Stomach (tissue), 9 donors: ENCODE measurements around the gene EGFL7. TPM values are rescaled to one million over a fixed set of nuclear protein-coding genes. Genes with fewer than 3 reads are reported as not detected.

Experiments
- DNase-seq, 2 donors: peaks; one replicate each; pipeline versions ENCODE4 v3.0.0 to v3.0.0-alpha.2; 2013 to 2019
- H3K27ac ChIP-seq, 5 donors: fragments of 200-600 bp in 4 of 5; sonication (generic) in 4 of 5; one replicate each; pipeline ENCODE4 v1.5.1; 2013 to 2019; ENCODE audit warnings: mild to moderate bottlenecking in 1 of 5, moderate library complexity in 1 of 5
- H3K27me3 ChIP-seq, 3 donors: fragments of 200-600 bp; sonication (generic); one replicate each; pipeline ENCODE4 v1.5.1; 2017 to 2019; ENCODE audit warnings: mixed run types in 1 of 3
- H3K36me3 ChIP-seq, 4 donors: fragments of 200-600 bp; sonication (generic); 1 replicate in 3 of 4; 2 replicates in 1 of 4; pipeline ENCODE4 v1.5.1; 2016 to 2019
- H3K4me1 ChIP-seq, 4 donors: fragments of 200-600 bp; sonication (generic); one replicate each; pipeline ENCODE4 v1.5.1; 2016 to 2019
- H3K4me3 ChIP-seq, 4 donors: fragments of 200-600 bp; sonication (generic) in 3 of 4; one replicate each; pipeline ENCODE4 v1.5.1; 2016 to 2019; ENCODE audit warnings: mild to moderate bottlenecking in 1 of 4
- H3K9me3 ChIP-seq, 4 donors: fragments of 200-600 bp; sonication (generic); one replicate each; pipeline ENCODE4 v1.5.1; 2016 to 2019
- EP300 ChIP-seq: sonication (generic); formaldehyde crosslinking; IDR thresholded peaks from one replicate; pipeline ENCODE4 v1.6.1; 2017; ENCODE audit warnings: antibody characterized with exemption
- POLR2A ChIP-seq, 4 donors: fragments of 450-650 bp; IDR thresholded peaks; one replicate each; pipeline ENCODE4 v1.6.1; 2016; ENCODE audit warnings: antibody characterized with exemption in 4 of 4, control low read depth in 2 of 4, mild to moderate bottlenecking in 1 of 4, moderate library complexity in 1 of 4
- POLR2AphosphoS5 ChIP-seq, 3 donors: sonication (generic); formaldehyde crosslinking; IDR thresholded peaks; one replicate each; pipeline ENCODE4 v1.6.1; 2016; ENCODE audit warnings: antibody characterized with exemption in 3 of 3
- WGBS, 5 donors: extraction: QIAGEN DNeasy Blood & Tissue Kit in 3 of 5; methylation state at CpG; one replicate each; pipeline versions ENCODE4 v1.1.5 to v1.1.7; 2013 to 2018; 5-methylcytosine and 5-hydroxymethylcytosine counted together
- intact Hi-C: fragments of 100-400 bp; cut with DNase I; formaldehyde crosslinking; loops from one replicate; pipeline ENCODE4 v1.15.1; 2023; ENCODE audit warnings: low total_unique reads
- polyA plus RNA-seq, 3 donors: library from polyadenylated mRNA; stranded (reverse); fragments of 200-250 nt; gene quantifications; one replicate each; pipeline ENCODE4 v1.2.3, GENCODE V29; 2013
- total RNA-seq, 5 donors: library from RNA; depleted of rRNA; stranded (reverse); fragments of >200 nt; gene quantifications; one replicate each; pipeline versions ENCODE4 v1.1.0 to v1.2.3, GENCODE V29; 2014 to 2016
- TF ChIP-seq, protein P1 (sequence below), 7 experiments: fragments of 450-650 bp in 4 of 7; fragments of 200-600 bp in 3 of 7; sonication (generic) in 3 of 7; IDR thresholded peaks; one replicate each; pipeline ENCODE4 v1.5.1; 2016 to 2019; ENCODE audit warnings: antibody characterized with exemption in 7 of 7, control low read depth in 2 of 7, mild to moderate bottlenecking in 1 of 7
- donor health status: healthy with polysubstance abuse.
- donor health status: Bipolar disorder and iron deficiency.
- donor health status: healthy.

EGFL7 gene
- total and polyA plus RNA-seq, 8 donors: 20.9 to 1,085 (median 52.2) TPM

DNA sequence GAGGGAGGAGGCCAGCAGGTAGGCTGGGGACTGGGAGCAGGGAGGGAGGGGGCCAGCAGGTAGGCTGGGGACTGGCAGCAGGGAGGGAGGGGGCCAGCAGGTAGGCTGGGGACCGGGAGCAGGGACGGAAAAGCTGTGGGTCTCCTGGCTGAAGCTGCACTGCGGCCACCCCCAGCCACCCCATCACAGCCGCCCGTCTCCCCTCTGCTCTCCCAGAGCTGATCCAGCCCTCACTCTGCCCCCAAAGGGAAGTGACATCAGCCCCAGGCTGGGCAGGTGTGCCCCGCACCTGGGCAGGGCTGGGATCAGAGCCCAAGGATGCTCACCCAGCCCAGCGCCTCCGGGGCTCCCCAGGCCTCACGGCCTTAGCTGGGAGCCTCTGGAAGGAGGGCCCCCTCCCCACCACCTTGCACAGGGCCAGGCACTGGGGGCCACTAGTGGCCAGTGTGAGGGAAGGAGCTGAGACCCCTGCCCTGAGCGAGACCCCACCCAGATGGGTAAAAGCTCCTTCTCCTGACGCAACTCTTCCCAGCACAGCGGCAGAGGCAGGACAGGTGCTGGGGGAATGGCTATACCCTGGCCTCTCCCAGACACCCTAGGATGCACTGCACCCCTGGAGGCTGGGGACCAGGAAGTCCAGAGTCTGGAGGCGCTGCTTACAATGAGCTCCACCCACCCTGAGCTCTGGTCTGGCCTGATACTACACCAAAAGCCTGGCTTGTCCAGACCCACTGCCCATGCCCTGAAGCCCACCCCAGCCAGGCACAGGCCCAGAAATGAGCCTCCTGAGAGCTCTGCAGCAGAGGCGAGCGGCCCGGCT is 13.0 kb downstream of the EGFL7 start:
- H3K27me3 ChIP-seq: peaks cover 0 to 13% (median 1%) of the 10 kb centered on the region in 3 donors
- H3K9me3 ChIP-seq: no peaks in the 10 kb centered on the region
- no peak overlapping the region for H3K27ac ChIP-seq
- no peak overlapping the region for H3K4me3 ChIP-seq
- DNase-seq: peak in 1 of 2 donors; percentile 82
- H3K4me1 ChIP-seq: peaks cover 0 to 48% (median 23%) of the 10 kb centered on the region in 4 donors
- intact Hi-C loops: no loop called here
- H3K36me3 ChIP-seq: peaks cover 23 to 53% (median 51%) of the 10 kb centered on the region in 4 donors
- TF ChIP-seq POLR2A (IDR thresholded peaks at IDR 0.05) (no peak), POLR2AphosphoS5 (IDR thresholded peaks at IDR 0.05) (no peak)
- 68 to 90% (median 77%) methylated on average over 8 to 16 of the region's 16 CpGs for WGBS, 5 donors

DNA sequence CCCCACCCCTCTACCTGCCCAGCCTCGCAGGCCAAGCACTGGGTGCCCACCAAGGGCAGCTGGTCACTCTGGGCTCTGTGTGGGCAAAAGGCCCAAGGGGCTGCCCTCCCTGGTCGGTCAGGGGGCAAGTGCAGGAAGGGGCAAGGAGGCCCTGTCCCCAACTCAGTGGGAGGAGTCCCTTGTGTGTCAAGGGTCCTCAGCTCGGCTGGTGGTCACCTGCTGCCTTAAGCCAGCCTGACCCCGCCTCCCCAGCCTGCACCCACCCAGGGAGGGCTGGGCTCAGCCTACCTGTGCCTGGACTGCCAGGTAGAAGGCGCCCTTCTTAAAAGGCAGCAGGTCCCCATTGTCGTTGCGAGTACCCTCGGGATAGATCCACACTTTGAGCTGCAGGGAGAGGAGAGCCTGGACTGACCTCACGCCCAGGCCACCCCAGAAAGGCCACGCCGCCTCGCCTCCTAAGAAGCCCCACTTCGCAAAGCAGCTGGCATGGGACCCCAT is 13.6 kb downstream of the EGFL7 start:
- H3K4me3 ChIP-seq: no peak overlapping the region
- intact Hi-C loops: no loop called here
- no peak overlapping the region for H3K27ac ChIP-seq
- DNase-seq: no peak
- no peaks in the 10 kb centered on the region for H3K9me3 ChIP-seq
- TF ChIP-seq POLR2A (IDR thresholded peaks at IDR 0.05): no peak
- TF ChIP-seq, protein P1, sequence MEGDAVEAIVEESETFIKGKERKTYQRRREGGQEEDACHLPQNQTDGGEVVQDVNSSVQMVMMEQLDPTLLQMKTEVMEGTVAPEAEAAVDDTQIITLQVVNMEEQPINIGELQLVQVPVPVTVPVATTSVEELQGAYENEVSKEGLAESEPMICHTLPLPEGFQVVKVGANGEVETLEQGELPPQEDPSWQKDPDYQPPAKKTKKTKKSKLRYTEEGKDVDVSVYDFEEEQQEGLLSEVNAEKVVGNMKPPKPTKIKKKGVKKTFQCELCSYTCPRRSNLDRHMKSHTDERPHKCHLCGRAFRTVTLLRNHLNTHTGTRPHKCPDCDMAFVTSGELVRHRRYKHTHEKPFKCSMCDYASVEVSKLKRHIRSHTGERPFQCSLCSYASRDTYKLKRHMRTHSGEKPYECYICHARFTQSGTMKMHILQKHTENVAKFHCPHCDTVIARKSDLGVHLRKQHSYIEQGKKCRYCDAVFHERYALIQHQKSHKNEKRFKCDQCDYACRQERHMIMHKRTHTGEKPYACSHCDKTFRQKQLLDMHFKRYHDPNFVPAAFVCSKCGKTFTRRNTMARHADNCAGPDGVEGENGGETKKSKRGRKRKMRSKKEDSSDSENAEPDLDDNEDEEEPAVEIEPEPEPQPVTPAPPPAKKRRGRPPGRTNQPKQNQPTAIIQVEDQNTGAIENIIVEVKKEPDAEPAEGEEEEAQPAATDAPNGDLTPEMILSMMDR (IDR thresholded peaks at IDR 0.05): no peak
- no peak for TF ChIP-seq POLR2AphosphoS5 (IDR thresholded peaks at IDR 0.05)
- TF ChIP-seq EP300: no peak
- peaks cover 0 to 7% (median 0%) of the 10 kb centered on the region in 3 donors for H3K27me3 ChIP-seq
- 86 to 96% (median 93%) methylated on average over 10 to 13 of the region's 13 CpGs for WGBS, 5 donors
- peaks cover 0 to 46% (median 21%) of the 10 kb centered on the region in 4 donors for H3K4me1 ChIP-seq
- H3K36me3 ChIP-seq: peaks cover 23 to 53% (median 51%) of the 10 kb centered on the region in 4 donors

DNA sequence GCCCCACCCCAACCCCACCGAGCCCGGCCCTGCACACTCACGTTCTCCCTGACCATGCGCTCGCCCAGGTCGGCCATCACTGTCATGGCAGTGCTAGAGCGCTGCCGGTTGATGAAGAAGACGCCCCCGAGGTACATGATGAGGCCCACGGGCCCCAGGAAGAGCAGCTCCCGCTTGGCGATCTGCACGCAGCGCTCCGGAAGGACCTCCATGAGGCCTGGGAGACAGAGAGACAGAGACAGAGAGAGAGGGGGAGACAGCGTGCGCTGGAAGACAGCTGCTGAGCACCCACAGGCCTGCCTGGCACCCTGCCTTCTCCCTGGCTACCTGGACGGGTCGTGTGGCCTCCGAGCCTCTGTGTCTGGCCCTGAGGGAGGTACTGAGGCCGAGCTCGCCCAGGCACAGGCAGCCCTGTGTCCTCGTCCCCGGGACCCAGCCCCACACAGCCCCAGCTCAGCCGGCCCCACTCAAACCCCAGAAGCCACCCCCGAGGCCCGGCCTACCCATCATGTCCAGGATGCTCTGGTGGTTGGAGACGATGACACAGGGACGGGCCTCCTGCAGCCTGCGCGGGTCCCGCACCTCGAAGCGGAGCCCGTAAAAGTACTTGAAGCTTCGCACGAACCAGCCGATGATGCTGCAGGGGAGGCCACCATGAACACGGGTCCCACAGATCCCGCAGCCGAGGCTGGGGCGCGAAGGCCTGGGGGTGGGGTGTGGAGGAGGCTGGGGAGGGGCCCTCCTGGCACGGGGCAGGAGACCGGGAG is 14.4 kb downstream of the EGFL7 start:
- DNase-seq: no peak
- H3K36me3 ChIP-seq: peaks cover 23 to 53% (median 51%) of the 10 kb centered on the region in 4 donors

DNA sequence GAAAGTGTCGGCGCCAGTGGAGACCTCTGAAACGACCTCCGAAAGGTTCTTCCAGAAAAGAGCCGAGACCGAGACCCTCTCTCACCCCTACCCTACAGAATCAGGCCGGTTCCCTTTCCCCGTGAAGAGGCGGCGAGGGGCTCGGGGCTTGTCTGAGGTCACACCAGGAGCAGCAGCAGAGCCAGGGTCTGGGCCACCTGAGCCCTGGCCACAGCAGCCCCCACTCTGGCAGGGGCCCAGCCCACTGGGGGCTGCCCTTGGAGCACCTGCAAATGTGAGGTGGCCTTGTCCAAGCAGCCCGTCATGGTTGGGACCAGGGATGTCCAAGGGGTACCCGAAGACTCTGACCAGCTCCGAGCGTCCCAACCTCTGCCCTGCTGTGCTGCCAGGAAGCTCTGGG is 15.3 kb downstream of the EGFL7 start:
- H3K27ac ChIP-seq: no peak overlapping the region
- TF ChIP-seq POLR2AphosphoS5 (IDR thresholded peaks at IDR 0.05) (no peak), POLR2A (IDR thresholded peaks at IDR 0.05) (no peak), EP300 (no peak)
- TF ChIP-seq, protein P1 (IDR thresholded peaks at IDR 0.05): no peak
- H3K4me1 ChIP-seq: peaks cover 0 to 45% (median 14%) of the 10 kb centered on the region in 4 donors
- H3K27me3 ChIP-seq: no peaks in the 10 kb centered on the region
- 92 to 97% (median 95%) methylated on average over 12 to 15 of the region's 15 CpGs for WGBS, 5 donors
- DNase-seq: no peak
- H3K9me3 ChIP-seq: no peaks in the 10 kb centered on the region
- H3K36me3 ChIP-seq: peaks cover 23 to 45% (median 42%) of the 10 kb centered on the region in 4 donors
- no peak overlapping the region for H3K4me3 ChIP-seq
- intact Hi-C loops: no loop called here

More for the DNA sequence above, 14.4 kb downstream of the EGFL7 start:
- Histone ChIP-seq H3K27me3 (no peaks in the 10 kb centered on the region), H3K27ac (no peak overlapping the region), H3K4me1 (peaks cover 0 to 41% (median 14%) of the 10 kb centered on the region in 4 donors), H3K4me3 (no peak overlapping the region), H3K9me3 (no peaks in the 10 kb centered on the region)
- TF ChIP-seq POLR2A (IDR thresholded peaks at IDR 0.05): no peak
- TF ChIP-seq EP300: no peak
- TF ChIP-seq POLR2AphosphoS5 (IDR thresholded peaks at IDR 0.05): no peak
- TF ChIP-seq, protein P1 (IDR thresholded peaks at IDR 0.05): no peak
- 91 to 94% (median 91%) methylated on average over 40 to 46 of the region's 46 CpGs for WGBS, 5 donors
- intact Hi-C loops: no loop called here
